ENCODE results near the gene OSM.

DNA sequence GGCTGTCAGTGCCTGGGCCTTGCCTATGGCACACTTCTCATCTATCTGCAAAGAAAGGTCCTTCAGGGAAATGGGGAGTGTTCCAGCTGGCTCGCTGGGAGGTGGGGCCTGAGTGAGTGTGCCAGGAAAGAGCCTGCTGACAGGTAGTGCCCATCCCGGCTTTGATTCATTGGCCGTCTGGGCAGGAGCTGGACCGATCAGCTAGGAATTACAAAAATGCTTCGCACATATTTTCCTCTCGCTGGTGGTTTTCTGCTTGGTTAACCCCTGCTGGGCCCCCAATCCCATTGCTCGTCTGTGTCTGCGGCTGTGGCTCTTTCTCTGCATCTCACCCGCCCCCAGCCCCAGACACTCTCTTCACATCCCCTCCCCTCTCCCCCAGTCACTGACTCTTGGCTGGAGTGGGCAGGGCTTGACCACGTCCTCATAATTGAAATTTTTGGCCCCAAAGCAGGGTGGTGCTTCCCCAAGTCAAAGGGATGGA is 30.9 kb downstream of the OSM start:
- TF ChIP-seq, protein P1, sequence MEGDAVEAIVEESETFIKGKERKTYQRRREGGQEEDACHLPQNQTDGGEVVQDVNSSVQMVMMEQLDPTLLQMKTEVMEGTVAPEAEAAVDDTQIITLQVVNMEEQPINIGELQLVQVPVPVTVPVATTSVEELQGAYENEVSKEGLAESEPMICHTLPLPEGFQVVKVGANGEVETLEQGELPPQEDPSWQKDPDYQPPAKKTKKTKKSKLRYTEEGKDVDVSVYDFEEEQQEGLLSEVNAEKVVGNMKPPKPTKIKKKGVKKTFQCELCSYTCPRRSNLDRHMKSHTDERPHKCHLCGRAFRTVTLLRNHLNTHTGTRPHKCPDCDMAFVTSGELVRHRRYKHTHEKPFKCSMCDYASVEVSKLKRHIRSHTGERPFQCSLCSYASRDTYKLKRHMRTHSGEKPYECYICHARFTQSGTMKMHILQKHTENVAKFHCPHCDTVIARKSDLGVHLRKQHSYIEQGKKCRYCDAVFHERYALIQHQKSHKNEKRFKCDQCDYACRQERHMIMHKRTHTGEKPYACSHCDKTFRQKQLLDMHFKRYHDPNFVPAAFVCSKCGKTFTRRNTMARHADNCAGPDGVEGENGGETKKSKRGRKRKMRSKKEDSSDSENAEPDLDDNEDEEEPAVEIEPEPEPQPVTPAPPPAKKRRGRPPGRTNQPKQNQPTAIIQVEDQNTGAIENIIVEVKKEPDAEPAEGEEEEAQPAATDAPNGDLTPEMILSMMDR (IDR thresholded peaks at IDR 0.05), result no peak
- no peak for TF ChIP-seq POLR2A (IDR thresholded peaks at IDR 0.05)

All from body of pancreas (tissue), 4 donors.